Spleen (tissue), 11 donors: ENCODE results near the gene LRP1-AS. TPM values are rescaled to one million over a fixed set of nuclear protein-coding genes. Genes with fewer than 3 reads are reported as not detected.
A peak's percentile ranks its signal among the peaks of the same experiment; 100 is the strongest.

Experiments used
- DNase-seq: peaks from one replicate; pipeline ENCODE4 v3.0.0-alpha.2; 2020
- H3K27ac ChIP-seq, 8 donors: fragments of 200-600 bp; sonication (generic) in 7 of 8; 1 replicate in 4 of 8; 2 replicates in 4 of 8; pipeline versions ENCODE4 v1.5.0 to v1.8.0; 2016 to 2021; ENCODE audit warnings: inconsistent platforms in 4 of 8, mild to moderate bottlenecking in 4 of 8, moderate library complexity in 1 of 8
- H3K27me3 ChIP-seq, 7 donors: fragments of 200-600 bp; sonication (generic) in 6 of 7; replicated peaks in 1 of 7; 1 replicate in 4 of 7; 2 replicates in 3 of 7; pipeline versions ENCODE4 v1.5.0 to v1.8.0; 2016 to 2021; ENCODE audit warnings: inconsistent platforms in 3 of 7, mild to moderate bottlenecking in 1 of 7
- H3K36me3 ChIP-seq, 6 donors: fragments of 200-600 bp; sonication (generic) in 5 of 6; 1 replicate in 4 of 6; 2 replicates in 2 of 6; pipeline versions ENCODE4 v1.5.0 to v1.8.0; 2016 to 2021; ENCODE audit warnings: inconsistent platforms in 2 of 6
- H3K4me1 ChIP-seq, 6 donors: fragments of 200-600 bp; sonication (generic) in 5 of 6; 1 replicate in 3 of 6; 2 replicates in 3 of 6; pipeline versions ENCODE4 v1.5.0 to v1.8.0; 2016 to 2021; ENCODE audit warnings: inconsistent platforms in 3 of 6
- H3K4me3 ChIP-seq, 8 donors: fragments of 200-600 bp; sonication (generic) in 7 of 8; 1 replicate in 4 of 8; 2 replicates in 4 of 8; pipeline versions ENCODE4 v1.5.0 to v1.8.0; 2016 to 2021; ENCODE audit warnings: inconsistent platforms in 4 of 8, mild to moderate bottlenecking in 4 of 8, moderate library complexity in 2 of 8
- H3K9me3 ChIP-seq, 8 donors: fragments of 200-600 bp; sonication (generic) in 7 of 8; 1 replicate in 4 of 8; 2 replicates in 4 of 8; pipeline versions ENCODE4 v1.5.0 to v1.8.0; 2016 to 2021; ENCODE audit warnings: inconsistent platforms in 4 of 8
- POLR2A ChIP-seq, 3 donors: fragments of 450-650 bp; IDR thresholded peaks; one replicate each; pipeline ENCODE4 v1.5.1; 2017; ENCODE audit warnings: antibody characterized with exemption in 3 of 3, mild to moderate bottlenecking in 1 of 3
- POLR2AphosphoS5 ChIP-seq, 3 donors: sonication (generic); formaldehyde crosslinking; IDR thresholded peaks; one replicate each; pipeline ENCODE4 v1.5.1; 2017; ENCODE audit warnings: antibody characterized with exemption in 3 of 3
- WGBS, 5 donors: extraction: QIAGEN DNeasy Blood & Tissue Kit in 3 of 5; methylation state at CpG; one replicate each; pipeline versions ENCODE4 v1.1.5 to v1.1.7; 2013 to 2018; 5-methylcytosine and 5-hydroxymethylcytosine counted together
- intact Hi-C: fragments of 100-400 bp; cut with DNase I; formaldehyde crosslinking; loops from one replicate; pipeline ENCODE4 v1.15.0; 2023; ENCODE audit warnings: low total_unique reads
- polyA plus RNA-seq, 3 donors: library from polyadenylated mRNA; stranded (reverse); fragments of 200-250 nt; gene quantifications; one replicate each; pipeline ENCODE4 v1.2.1, GENCODE V29; 2013
- total RNA-seq, 7 donors: library from RNA; depleted of rRNA in 3 of 7; stranded (reverse); fragments of >200 nt in 3 of 7; fragmentation: NEBNext Ultra II Directional in 4 of 7; extraction: Animal tissue kit (Norgen Biotek cat#: 25700) in 4 of 7; gene quantifications; one replicate each; pipeline versions ENCODE4 v1.1.0 to v1.2.1, GENCODE V29; 2016 to 2021
- TF ChIP-seq, protein P1 (sequence below), 11 experiments: fragments of 200-600 bp in 7 of 11; fragments of 450-650 bp in 4 of 11; sonication (generic) in 4 of 11; IDR thresholded peaks in 8 of 11; conservative IDR thresholded peaks in 3 of 11; 1 replicate in 7 of 11; 2 replicates in 4 of 11; pipeline versions ENCODE4 v1.4.0 to v1.8.0; 2016 to 2021; ENCODE audit warnings: antibody characterized with exemption in 11 of 11, inconsistent platforms in 4 of 11, mild to moderate bottlenecking in 1 of 11
- donor health status: healthy with polysubstance abuse.
- donor health status: DM: no; HTN: no; CAD: no; lungs with moderate emphysema.
- donor health status: DM: no; HTN: no; CAD: no.
- donor health status: Bipolar disorder and iron deficiency.
- donor health status: healthy.
- donor health status: DM: no; HTN: no; CAD: no.
- donor health status: DM: yes; HTN: yes; CAD: no.

Gene LRP1-AS
- total and polyA plus RNA-seq, 10 donors = not detected

DNA sequence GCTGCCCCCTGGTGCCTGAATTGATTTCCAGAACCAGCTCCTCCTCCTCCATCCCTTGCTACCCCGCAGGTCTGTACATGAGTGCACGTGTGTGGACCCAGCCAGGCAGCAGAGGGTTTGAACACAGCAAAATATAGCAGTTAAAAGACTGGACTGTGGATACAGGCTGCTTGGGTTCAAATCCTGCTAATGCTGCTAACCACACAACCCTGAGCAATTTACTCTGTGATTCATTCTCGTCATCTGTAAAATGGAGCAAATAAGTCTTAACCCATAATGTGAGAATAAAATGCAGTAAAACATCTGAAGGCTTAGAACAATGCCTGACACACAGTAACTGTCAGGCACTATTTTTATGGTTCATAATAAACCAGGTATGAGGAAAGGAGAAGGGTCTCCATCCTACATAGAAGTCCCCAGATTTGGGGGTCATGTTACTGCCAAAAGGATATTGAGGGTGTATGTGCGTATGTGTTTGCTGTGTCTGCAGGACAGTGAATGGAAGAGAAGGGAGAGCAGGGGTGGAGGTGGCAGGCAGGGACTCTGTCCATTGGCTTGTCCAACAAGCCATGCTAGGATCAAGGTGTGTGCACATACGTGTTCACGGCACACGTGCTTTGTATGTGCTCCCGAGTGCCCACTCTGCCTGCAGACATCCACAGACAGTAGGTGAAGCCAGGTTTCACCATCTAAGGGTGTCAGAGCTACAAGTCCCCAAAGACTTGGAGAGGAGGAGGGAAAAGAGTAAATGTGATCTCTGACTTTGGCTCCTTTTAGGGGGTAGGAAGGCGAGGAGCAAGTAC is 34.7 kb downstream of the LRP1-AS start:
- peak overlapping the region in 6 of 8 donors; percentile 4 to 91 (median 82) for H3K4me3 ChIP-seq
- DNase-seq = no peak

DNA sequence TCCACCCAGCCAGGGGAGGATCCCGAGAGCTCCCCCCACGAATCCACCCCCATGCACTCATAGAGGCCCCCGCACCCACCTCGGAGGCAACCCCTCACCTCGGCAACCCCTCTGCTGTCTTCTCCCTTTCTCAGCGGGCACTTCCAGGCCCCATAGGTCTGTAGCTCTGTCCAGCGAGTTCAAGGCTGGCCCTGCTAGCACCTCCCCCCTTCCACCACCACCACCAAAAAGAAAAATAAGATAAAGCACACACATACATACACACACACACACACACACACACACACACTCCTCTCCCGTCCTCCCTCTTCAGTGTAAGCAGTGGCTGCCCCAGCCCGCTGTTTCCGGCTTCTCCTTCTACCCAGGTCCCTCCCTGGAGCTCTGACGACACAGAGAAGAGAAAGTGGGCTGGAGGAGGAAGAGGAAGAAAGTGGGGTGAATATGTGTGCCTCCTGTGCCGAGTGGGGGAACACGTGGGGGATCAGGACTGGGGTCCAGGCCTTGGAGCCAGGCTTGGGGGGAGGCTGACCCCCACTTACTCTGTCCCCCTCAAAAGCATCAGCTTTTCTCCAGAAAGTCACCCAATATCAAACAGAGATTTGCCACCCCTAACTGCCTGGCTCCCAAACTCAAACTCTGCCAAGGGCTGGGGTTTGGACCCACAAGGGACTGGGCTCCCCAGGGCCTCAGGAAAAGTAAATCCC is 36.2 kb downstream of the LRP1-AS start, which contains the start of gene STAT6:
Gene STAT6, minus strand, starts transcription at position 332 of the 704 bp plus-strand sequence. CDS start 3,084 bp downstream, outside the sequence.
- WGBS, 5 donors = 0 to 3% (median 1%) methylated on average over 7 to 13 of the region's 13 CpGs
- H3K27me3 ChIP-seq = no peaks in the 10 kb centered on the region
- TF ChIP-seq, protein P1, sequence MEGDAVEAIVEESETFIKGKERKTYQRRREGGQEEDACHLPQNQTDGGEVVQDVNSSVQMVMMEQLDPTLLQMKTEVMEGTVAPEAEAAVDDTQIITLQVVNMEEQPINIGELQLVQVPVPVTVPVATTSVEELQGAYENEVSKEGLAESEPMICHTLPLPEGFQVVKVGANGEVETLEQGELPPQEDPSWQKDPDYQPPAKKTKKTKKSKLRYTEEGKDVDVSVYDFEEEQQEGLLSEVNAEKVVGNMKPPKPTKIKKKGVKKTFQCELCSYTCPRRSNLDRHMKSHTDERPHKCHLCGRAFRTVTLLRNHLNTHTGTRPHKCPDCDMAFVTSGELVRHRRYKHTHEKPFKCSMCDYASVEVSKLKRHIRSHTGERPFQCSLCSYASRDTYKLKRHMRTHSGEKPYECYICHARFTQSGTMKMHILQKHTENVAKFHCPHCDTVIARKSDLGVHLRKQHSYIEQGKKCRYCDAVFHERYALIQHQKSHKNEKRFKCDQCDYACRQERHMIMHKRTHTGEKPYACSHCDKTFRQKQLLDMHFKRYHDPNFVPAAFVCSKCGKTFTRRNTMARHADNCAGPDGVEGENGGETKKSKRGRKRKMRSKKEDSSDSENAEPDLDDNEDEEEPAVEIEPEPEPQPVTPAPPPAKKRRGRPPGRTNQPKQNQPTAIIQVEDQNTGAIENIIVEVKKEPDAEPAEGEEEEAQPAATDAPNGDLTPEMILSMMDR (IDR thresholded peaks at IDR 0.05 in 8 of 11, conservative IDR thresholded peaks at IDR 0.05 in 3 of 11) = peak in 3 of 11 experiments; percentile 12 to 34 (median 14)
- TF ChIP-seq POLR2AphosphoS5 (IDR thresholded peaks at IDR 0.05) (peak in 2 of 3 donors; percentile 71 to 92), POLR2A (IDR thresholded peaks at IDR 0.05) (peak in 1 of 3 donors; percentile 67)
- no peaks in the 10 kb centered on the region for H3K9me3 ChIP-seq
- peaks cover 16 to 59% (median 33%) of the 10 kb centered on the region in 6 donors for H3K4me1 ChIP-seq
- H3K27ac ChIP-seq = peak within 1 kb of the TSS; percentile 94 to 99 (median 98)
- H3K4me3 ChIP-seq = peak within 1 kb of the TSS; percentile 61 to 91 (median 83)
- H3K36me3 ChIP-seq = peaks cover 0 to 34% (median 25%) of the 10 kb centered on the region in 6 donors
- DNase-seq = peak; percentile 96
- intact Hi-C loops = no loop called here

More for the DNA sequence above, 34.7 kb downstream of the LRP1-AS start:
- H3K27ac ChIP-seq = peak overlapping the region; percentile 39 to 99 (median 98)
- TF ChIP-seq POLR2AphosphoS5 (IDR thresholded peaks at IDR 0.05) (no peak), POLR2A (IDR thresholded peaks at IDR 0.05) (no peak)
- TF ChIP-seq, protein P1 (IDR thresholded peaks at IDR 0.05 in 8 of 11, conservative IDR thresholded peaks at IDR 0.05 in 3 of 11) = peak in 9 of 11 experiments; percentile 88 to 95 (median 91)
- no peaks in the 10 kb centered on the region for H3K27me3 ChIP-seq
- H3K36me3 ChIP-seq = peaks cover 0 to 19% (median 10%) of the 10 kb centered on the region in 6 donors
- peaks cover 16 to 44% (median 30%) of the 10 kb centered on the region in 6 donors for H3K4me1 ChIP-seq
- WGBS, 5 donors = 61 to 75% (median 68%) methylated on average over 8 to 9 of the region's 9 CpGs
- intact Hi-C loops = loop anchor here (2.0 kb wide), 1 partner anchor 42 kb away; no protein-coding TSS in a partner anchor
- no peaks in the 10 kb centered on the region for H3K9me3 ChIP-seq

DNA sequence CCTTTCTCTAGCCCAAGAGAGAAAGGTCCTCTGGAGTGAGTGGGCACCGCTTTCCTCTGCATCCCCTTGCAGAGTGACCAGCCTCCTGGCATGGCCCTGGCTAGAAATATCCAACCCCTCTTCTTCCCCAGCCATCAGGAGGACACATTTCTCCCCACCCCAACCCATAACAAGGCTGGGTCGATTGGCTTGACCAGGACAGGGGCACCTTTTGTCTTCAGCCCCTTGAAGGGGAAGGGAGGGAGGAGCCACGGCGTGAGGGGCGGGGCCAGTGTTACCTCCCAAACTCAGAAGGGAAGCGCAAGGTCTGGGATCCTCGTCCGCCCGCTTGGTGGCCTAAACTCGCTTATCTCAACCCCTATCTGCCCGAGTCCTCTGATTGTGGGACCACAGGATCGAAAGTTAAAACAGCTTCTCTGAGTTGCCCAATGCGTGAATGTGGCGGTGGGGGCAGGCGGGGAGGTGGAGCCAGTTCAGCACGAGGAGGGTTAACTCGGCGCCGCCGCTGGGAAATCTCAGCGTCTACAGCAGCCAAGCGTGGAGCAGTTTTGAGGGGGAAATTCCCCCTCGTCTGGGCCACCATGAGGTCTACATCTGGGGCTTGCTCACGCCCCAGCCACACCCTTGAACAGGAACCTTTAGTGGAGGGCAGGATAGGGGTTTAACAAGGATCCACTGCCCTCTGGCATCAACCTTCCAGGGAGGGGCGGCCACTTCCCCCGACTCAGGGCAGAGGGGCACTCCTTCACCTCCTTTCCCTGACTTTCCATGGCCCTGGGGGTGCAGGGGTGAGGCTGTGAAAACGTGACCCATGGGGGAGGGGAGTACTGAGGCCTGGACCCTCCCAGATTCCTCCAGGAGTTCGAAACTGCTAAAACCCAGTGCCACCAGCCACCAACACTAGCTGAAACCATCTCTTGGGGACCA is 37.1 kb downstream of the LRP1-AS start:
- Histone ChIP-seq H3K27ac (peak overlapping the region; percentile 94 to 99 (median 98)), H3K4me3 (peak overlapping the region; percentile 61 to 91 (median 83)), H3K36me3 (peaks cover 0 to 42% (median 34%) of the 10 kb centered on the region in 6 donors), H3K9me3 (no peaks in the 10 kb centered on the region), H3K27me3 (no peaks in the 10 kb centered on the region), H3K4me1 (peaks cover 16 to 67% (median 33%) of the 10 kb centered on the region in 6 donors)
- TF ChIP-seq POLR2A (IDR thresholded peaks at IDR 0.05) (no peak), POLR2AphosphoS5 (IDR thresholded peaks at IDR 0.05) (peak; percentile 33 to 70 (median 52))
- TF ChIP-seq, protein P1 (IDR thresholded peaks at IDR 0.05 in 8 of 11, conservative IDR thresholded peaks at IDR 0.05 in 3 of 11) = peak in 2 of 11 experiments; percentile 18 to 22
- intact Hi-C loops = no loop called here
- WGBS, 5 donors = 3 to 4% (median 4%) methylated on average over 22 to 28 of the region's 28 CpGs
- DNase-seq = peak; percentile 93
